GM18870 (cell line): ENCODE data around the gene CCDC169.
"Not testable (repeated sequence)": the region's sequence is repeated elsewhere in the genome, so short reads cannot be mapped to it uniquely, and the experiment has no call there.

Experiments used
- ATAC-seq: cut with Tn5 transposase; IDR thresholded peaks from one replicate; pipeline ENCODE4 v1.9.1; 2021; ENCODE audit warnings: moderate library complexity; ENCODE audit not compliant: unreplicated experiment

The CCDC169 gene

DNA sequence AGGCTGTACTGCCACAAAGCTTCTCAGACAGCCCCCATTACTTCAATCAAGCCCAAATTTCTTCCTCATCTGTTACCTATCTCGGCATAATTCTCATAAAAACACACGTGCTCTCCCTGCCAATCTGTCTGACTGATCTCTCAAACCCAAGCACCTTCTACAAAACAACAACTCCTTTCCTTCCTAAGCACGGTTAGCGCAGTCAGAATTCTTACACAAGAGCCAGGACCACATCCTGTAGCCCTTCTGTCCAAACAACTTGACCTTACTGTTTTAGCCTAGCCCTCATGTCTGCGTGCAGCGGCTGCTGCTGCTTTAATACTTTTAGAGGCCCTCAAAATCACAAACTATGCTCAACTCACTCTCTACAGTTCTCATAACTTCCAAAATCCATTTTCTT is 22.2 kb upstream of the CCDC169 start:
- not testable (repeated sequence) for ATAC-seq

DNA sequence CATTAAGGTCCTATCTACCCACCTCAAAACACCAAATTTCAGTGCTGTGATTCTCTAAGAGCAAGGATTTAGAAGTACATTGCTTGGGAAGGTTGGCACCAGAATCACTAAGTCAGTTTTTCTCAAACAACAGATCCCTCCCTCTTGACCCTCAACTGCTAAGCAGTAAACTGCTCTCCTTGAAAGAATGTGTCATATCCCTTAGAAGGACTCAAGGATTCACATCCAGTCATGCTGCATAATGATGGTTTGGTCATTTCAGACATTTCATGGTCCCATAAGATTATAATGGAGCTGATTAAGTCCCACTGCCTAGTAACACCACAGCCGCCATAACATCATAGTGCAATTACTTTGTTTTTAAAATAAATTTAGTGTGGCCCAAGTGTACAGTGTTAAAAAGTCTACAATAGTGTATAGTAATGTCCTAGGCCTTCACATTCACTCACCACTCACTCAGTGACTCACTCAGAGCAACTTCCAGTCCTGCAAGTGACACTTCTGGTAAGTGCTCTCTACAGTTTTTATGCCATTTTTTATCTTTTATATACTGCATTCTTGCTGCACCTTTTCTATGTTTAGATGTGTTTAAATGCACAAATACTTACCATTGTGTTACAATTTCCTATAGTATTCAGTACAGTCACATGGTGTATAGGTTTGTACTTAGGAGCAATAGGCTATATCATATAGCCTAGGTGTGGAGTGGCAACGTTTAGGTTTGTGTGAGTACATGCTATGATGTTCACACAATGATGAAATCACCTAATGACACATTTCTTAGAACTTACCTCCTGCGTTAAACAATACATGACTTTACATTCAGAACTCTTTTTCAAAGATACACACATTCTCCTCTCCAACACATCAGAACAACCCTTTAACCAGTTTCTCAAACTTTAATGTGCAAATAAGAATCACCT is 15.7 kb upstream of the CCDC169 start:
- ATAC-seq: no peak

DNA sequence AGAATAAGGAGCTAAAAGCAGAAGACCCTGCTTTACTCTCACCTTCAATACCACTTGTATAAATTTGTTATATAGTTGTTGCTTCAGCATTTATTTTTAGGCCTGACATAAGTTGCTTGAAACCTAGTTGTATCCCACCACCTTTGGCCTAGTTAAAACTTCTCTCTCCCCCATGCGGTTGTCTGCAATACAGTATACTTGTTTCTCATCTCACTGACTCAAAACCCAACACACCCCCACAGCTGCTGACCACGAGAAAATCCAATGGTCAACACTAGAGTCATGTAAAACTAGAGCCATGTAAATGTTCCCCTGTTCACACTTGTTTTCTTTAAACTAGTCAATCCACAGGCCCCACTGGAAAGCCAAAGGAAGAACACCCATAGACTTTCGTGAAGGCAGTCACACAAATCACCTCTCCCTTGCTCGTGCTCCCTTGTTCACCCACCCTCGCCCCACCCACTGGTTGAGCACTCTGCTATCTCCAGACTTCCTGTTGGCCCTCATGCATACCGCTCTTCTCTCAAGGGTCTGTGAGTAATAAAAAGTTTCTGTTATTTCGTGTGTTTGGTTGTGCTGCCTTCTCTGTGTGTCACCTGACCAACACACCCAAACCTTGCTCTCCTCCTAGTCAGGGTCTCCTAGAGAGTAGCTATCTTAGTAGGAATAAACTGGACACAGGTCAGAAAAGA is 12.9 kb upstream of the CCDC169 start:
- peak; percentile 59 for ATAC-seq

DNA sequence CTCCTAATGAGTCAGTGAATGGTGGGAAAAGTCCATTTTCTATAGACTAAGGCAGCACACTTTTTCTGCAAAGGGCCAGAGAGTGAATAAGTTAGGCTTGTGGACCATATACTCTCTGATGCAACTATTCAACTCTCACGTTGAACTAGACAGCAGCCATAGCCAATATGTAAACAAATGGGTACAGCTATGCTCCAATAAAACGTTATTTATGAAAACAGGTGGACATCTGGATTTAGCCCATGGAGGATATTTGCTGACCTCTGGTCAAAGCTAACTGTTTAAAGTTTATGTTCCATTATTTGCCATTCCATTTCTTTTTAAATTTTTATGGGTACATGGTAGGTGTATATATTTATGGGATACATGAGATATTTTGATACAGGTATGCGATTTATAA is 4.7 kb upstream of the CCDC169 start:
- no peak for ATAC-seq

DNA sequence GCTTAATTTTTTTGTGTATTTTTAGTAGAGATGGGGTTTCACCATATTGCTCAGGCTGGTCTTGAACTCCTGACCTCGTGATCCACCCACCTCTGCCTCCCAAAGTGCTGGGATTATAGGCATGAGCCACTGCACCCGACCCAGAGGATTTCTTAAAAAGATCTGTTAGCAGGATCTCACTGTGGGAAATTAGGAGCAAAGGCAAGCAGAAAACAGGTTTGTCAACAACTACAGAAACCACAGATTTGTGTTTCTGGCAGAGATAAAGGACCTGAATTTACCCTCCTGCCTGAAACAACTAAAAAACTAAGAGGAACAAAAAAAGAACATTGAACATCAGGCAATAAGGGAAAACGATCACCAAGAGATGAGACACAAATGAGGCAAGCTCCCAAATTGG is 1.9 kb upstream of the CCDC169 start:
- not testable (repeated sequence) for ATAC-seq

DNA sequence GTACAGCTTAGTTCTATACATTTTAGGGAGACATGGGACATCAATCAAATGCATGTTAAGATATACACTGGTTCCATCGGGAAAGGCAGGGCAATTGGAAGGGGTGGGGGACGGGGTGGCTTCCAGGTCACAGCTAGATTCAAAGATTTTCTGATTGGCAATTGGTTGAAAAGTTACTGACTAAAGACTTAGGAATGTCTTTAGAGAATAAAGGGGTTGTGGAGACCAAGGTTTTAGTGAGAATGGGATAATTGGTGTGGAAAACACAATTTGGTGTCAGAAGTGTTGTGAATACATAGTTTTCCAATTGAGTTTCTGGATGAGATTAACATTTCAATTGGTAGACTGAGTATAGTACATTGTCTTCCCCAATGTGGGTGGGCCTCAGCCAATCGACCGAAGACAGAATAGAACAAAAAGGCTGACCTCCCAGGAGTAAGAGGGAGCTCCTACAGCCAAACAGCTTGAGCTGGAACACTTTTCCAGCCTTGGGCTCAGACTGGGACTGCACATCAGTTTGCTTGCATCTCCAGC is 988 bp upstream of the CCDC169 start:
- ATAC-seq: no peak

DNA sequence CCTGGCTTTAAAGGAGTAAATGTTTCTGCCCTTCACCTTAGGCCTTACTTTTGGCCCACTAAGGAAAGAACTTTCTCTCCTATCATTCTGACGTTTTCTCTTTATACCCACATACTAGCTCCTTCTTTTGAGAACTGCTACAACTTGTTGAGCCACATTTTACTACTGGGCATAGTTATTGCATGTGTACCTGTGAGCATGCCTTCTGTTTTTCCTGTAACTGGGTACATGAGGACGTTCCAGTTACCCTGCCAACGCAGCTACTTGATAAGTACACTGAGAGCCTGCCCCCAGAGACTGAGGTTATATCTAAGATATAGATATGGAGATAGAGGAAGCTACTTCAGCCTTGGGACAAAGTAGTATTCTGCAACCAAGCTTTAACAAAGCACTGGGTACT is 3.5 kb downstream of the CCDC169 start:
- no peak for ATAC-seq

DNA sequence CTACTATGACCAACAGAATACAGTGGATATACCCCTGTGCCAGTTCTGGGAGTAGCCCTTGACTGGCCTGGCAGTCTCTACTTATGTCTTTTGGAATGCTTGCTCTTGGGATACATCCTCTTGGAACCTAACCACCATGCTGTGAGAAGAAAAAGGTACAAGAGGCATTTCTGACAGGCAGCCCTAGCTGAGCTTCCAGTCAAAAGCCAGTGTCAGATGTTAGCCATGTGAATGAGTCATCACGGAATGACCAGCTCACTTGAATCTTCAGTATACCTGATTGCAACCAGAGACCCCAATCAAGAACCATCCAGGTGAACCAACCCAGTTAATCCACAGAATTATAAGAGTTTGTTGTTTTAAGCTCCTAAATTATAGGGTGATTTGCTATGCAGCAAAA is 4.1 kb downstream of the CCDC169 start:
- ATAC-seq: no peak

DNA sequence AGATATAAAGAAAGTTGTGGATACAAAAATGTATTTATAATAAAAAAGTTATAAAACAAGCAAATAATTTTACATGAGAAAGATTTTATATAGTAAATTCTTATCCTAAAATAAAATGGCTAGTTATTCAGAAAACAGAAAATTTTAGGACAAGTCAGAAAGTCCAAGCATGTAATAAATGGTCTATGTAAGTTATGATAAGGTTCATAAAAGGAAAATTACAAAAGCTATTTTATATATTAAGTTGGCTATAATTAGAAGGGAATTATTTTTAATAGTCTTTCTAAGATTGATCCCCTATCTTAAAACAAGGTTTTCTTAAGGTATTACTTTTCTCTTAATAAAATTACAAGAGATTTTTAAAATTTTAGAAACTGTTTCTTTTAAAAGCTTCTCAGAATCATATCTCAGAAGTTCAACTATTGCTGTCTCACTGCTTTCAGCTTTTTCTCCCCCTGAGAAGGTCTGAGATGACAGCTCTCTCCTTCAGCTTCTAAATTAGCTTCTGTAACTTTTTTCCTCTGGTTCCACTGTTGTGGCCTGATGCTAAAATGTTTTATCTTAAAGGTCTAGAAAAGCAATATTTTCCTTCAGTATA is 8.7 kb downstream of the CCDC169 start:
- ATAC-seq: no peak

DNA sequence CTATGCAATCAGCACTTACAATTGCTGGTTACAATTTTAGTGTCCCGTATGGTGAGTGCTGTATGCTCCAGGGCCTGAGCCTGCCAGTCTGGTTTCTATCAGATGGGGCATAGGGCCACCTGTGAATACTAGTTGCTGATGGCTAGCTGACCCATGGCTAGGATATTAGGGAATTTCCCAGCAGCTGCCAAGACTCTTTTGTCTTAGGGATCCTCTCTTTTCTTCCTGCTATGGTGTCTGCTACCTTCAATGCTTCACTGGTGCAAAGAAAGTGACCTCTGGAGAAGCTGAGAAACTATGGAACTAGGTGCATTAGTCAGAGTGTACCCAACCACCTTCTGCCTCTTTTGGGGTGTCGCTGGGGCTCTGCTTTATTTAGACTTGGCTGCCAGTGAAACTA is 11.6 kb downstream of the CCDC169 start:
- ATAC-seq: no peak

DNA sequence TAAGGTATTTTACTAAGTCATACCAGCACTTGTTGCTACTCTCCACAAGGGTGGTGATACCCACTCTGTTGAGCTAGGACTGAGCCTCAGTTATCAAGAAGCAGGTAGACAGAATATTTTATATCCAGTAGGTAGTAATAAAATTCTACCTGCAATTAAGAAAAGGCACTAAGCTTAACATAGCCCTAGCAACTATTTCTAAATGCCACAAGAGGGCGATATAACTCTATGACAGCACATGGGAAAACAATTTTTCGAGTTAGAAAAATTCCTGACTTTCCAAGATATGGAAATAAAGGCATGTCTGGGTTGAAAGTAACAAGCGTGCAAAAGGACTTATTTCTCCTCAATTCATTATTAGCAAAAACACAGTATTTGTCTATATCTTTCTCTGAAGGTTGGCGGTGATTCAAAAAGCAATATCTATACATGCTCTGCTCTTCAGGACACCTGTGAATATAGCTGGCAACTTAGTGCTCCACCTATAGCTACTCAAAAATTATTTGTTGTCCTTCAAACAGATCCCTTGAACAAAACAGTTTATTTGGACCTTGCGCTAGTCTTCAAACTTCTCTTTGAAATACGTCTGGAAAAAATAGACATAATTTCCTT is 14.7 kb downstream of the CCDC169 start:
- no peak for ATAC-seq

DNA sequence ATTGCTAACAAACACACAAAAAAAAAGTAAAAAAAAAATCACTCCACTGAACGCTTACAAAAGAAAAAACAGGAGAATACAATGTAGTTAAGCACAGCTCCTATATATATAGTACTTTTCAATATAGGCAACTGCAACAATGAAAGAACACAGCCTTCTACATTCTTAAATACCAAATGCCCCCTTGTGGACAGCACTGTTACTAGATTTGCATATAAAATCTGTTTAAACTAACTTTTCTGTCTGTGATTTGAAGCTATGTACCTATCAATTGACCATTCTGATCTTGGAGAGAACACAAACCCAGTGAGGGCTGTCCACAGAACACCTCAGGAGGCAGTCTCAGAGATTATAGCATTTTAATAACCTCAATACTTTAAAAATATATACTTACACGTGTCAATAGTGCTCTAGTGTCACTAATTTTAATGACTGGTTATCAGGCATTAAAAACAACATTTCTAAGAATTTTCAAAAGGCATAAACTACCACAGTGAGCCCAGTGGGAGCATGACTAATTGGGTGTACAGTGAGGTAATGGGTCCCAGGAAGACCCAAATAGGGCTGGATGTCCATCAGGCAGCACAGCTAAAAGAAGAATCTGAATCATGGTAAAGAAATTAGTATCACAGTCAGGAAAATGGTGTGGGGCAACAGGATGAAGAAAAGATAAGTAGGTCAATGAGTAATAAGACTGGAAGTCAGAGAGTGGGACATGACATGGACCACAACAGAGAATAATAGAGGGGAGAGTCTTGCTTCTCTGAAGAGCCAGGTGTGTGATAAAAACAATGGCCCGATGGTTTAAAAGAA is 22.2 kb downstream of the CCDC169 start:
- ATAC-seq: no peak

DNA sequence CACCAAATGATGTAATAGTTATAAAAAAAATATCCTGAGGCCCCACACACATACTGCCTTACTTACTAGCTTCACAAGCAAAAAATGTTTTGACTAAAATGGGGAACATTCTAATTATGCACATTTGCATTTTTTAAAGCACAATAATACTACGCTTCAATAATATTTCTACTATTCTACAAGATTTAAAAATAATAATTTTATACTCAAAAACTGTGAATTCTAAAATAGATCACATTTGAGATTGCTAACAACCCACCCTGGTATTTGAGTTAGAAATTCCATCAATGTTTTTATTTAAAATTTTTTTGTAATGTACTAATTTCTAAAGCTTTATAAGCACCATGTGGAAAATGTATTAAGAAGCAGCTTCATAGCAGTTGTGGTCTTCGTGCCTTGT is 24.2 kb downstream of the CCDC169 start:
- no peak for ATAC-seq

DNA sequence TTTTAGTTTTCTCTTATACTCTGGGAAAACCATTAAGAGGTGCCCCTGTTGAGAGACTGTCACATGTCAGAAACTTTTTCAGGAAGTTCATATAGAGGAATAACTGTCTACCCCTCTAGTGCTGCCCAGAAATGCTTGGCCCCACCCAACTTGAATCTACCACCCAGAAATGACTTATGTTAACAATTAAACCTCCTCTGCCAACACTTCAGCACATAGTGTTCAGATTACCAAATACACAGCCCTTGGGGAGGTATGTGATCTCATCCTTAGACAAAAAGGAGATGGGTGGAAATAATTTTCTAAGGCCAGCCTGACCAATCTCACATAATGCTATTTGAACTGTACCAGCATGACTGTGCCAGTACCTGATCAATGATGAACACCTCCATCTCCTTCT is 35.6 kb downstream of the CCDC169 start:
- no peak for ATAC-seq

DNA sequence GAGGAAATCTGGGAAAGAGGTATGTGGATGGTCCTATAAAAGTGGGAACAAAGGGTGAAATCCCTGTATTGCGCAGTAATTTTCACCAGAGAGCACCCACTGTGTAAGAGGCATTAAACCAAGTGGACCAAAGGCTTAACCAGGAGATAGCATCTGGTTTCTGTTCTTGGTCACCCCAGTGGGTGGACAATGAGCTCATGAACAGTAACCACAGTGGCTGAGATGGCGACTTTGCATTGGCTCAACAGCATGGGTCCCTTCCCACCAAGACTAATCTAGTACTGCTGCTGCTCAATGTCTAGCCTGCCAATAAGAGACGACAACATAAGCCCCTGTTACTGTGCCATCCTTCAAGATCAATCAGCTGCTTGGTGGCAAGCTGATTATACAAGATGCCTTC is 36.6 kb downstream of the CCDC169 start:
- no peak for ATAC-seq

DNA sequence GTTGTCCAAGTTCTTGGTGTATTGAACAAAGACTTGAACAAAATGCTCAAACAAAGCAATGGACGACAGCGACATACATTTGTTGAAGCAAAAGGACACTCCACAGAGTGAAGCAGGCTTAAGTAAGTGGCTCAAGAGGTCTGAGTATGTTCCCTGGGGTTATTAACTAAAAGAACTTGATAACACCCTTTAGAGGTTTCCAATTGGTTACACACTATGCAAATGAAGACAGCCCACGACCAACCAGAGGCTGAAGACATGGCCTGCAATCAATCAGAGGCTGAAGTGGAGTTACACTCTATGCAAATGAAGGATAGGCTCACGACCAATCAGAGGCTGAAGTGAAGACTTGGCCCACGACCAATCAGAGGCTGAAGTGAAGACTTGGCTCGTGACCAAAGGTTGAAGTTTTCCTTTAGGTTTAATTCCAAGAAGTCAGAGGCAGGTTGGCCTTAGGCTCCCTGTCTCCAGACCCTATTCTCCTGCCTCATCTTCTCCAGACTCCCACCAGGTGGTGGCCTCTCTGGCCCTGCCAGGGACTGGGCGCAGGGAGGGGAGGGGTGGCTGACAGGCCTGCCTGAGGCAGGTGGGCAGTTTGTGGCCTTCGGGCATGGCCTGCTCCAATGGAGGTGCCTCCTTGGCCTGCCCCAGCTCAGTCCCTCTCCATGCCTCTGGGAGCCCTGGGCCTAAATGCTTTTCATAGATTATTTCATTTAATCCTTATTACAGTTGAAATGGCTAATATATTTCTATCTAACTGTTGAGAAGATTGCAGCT is 38.1 kb downstream of the CCDC169 start:
- ATAC-seq: no peak

DNA sequence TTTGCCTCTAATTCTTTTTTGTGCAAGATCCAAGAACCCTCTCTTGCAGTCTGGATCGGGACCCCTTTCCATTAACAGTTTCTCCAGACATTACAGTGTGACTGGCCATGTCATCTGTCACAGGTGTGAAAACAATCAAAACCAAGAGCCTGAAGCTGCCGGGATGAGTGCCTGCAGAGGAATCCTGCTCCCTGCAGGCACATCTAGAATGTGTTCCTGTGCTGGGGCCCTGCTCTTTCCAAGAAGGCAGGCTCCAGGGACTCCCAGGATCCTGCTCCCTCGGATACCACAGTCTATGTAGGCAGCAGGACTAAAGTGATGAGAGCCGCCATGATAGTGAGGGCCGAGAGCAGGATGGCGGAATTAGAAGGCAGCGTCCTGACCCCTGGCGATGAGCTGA is 38.8 kb downstream of the CCDC169 start:
- ATAC-seq: no peak

DNA sequence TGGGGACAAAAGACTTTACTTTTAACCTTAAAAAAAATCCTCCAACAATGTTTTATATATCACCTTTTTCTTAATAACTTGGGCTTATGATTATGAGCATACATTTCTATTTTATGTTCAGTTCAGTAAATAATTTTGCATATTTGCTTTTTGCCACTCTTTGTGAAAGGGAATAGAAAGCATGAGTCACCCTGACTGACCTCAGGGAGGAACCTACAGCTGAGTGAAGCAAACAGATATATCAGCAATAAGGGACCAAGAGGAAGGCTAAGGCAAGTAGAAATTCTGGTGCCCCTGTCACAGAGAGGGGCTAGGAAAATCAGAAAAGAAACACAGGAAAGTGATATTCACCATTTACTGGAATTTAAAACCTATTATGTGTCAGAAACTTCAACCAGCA is 46.1 kb downstream of the CCDC169 start:
- ATAC-seq: no peak

DNA sequence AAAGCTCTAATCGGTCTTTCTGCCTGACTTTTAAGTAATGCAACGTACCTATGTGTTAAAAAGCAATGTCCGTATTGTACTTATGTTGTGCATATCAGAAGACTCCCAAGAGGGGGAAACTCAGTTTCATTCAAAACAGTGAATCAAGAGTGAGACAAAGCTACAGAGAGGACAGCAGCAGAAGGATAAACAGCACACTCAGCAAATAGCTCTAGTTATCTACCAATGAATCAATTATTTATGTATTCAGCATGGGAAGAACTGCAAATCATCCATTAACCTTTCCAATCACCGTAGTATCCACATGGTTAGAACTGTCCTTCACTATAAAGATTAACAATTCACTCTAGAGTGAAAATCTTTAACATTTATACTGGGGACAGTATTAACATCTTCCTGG is 46.6 kb downstream of the CCDC169 start:
- no peak for ATAC-seq

DNA sequence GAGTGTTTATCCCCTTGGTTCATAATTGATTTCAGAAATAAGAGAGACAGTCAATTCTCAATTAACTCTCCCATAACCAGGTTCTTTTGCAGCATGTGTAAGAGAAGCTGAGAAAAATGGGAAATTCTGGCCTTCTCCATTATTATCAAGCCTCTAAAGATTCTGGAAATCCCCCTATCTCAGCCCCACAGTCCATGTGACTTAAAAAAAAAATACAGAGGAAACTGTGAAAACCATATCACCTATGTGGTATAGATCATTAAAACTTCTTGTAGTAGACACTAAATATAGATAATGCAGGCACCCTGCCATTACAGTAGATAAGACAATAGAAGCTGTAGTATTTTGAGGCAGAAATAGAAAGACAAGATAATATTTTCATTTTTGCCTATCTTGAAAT is 48.9 kb downstream of the CCDC169 start:
- no peak for ATAC-seq
